Stimulated activated CD4-positive, alpha-beta T cell treated with anti-CD3 and anti-CD28 coated beads, Interleukin-2, amount 100 ng/mL, for 4 hours (primary cell): ENCODE data around the gene LAT.

ENCODE experiments used
- DNase-seq: peaks from one replicate; pipeline ENCODE4 v3.0.0-alpha.2; 2020; ENCODE audit warnings: low read depth

The LAT gene

DNA sequence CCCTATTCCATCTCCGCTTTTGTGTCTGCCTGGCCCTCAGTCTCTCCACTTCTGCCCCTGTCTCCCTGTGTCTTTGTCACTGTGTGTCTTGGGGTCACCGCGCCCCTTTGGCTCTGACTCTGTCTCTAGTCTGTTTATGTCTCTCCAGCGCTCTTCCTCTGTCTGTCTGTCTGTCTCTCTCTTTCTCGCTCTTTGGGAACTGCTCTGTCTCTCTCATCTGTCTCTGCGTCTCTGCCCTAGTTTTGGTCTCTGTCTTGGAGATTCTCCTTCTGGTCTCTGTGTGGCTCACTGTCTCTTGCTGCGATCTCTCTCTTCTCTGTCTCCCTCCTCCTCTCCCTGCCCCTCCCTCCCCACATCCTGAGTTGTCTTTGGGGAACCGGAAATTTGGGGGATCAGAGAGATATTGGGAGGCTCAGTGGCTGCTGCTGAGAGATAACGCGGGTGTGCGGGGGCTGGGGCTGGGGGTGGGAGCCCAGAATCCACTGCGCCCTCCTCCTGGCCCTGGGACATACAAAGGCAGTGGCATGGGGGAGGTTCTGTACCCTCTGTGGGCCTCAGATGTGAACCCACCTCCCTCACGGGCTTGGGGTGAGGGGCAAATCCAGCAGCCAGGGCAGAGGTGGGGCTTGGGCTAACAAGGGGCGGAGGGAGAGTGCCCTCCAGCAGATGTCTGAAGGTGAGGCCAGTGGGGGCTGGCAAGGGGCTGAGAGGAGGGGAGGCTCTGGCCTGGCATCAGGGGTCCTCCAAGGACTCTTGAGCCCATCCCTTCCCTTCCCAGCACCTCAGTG, 24.4 kb downstream of the LAT start:
- no peak for DNase-seq

- DNase-seq, result no peak
These were observed 24.9 kb downstream of the LAT start for GRCh38 chr16:29009838-29010166.

GRCh38 chr16:29011112-29011511, 26.3 kb downstream of the LAT start:
- DNase-seq, result no peak

DNA sequence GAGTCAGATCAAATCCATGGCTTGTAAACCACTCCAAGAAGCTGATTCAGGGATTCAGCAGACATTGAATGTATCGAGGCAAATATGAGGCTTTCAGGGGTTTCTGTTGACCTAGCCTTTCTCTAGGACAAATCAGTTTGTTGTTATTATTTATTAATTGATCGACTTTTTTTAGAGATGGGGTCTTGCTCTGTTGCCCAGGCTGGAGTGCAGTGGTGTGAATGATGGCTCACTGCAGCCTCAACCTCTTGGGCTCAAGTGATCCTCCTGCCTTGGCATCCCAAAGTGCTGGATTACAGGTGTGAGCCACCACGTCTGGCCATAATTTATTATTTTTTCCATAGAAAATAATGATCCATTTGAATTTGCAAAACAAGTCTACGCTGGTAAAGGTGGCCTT, 27.0 kb downstream of the LAT start:
- no peak for DNase-seq

DNA sequence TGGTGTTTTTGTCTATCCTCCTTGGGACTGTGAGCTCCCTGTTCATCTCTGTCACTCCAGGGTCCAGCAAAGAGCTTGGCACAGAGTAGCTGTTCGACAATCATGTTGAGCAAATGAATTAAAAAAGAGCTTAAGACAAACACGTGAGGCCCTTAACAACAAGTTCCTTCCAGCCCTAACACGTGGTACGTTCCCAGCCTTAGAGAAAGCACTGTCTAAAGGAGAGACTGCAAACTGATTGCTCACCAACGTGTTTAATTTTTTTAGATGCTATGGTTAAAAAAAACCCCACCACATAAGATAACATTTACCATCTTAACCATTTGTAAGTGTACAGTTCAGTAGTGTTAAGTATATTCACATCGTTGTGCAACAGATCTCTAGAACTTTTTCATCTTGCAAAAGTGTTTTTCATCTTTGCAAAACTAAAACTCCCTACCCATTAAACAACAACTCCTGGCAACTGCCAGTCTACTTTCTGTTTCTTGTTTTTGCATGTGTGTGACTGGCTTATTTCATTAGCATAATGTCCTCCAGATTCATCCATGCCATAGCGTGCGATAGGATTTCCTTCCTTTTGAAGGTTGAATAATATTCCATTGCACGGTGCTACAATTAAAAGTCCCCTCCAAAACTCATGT, 28.2 kb downstream of the LAT start:
- DNase-seq, result no peak

DNA sequence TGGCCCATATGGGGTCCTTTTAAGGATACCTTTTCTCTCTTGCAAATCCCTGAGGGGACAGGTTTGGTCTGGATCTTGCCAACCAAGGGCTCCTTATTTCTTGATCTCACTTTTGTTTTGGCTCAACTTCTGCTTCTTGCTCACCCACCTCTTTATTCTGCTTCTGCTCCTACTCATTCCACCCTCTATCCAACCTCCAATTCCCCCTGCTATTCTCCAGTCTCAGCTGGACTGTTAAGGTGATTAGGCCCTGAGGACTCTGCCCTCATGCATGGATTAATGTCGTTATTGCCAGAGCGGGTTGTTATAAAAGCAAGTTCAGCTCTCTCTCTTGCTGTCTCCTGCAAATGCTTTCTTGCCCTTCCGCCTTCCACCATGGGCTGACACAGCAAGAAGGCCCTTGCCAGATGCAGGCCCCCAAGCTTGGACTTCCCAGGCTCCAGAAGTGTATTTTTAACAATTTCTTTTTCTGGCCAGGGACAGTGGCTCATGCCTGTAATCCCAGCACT, 29.8 kb downstream of the LAT start:
- no peak for DNase-seq

GRCh38 chr16:29022196-29022595, 37.3 kb downstream of the LAT start:
- DNase-seq, result no peak

- no peak for DNase-seq
These were observed 38.7 kb downstream of the LAT start for GRCh38 chr16:29023279-29024277.

- no peak for DNase-seq
These were observed 39.4 kb downstream of the LAT start for GRCh38 chr16:29024278-29024677.

GRCh38 chr16:29025218-29025617, 40.4 kb downstream of the LAT start:
- no peak for DNase-seq

DNA sequence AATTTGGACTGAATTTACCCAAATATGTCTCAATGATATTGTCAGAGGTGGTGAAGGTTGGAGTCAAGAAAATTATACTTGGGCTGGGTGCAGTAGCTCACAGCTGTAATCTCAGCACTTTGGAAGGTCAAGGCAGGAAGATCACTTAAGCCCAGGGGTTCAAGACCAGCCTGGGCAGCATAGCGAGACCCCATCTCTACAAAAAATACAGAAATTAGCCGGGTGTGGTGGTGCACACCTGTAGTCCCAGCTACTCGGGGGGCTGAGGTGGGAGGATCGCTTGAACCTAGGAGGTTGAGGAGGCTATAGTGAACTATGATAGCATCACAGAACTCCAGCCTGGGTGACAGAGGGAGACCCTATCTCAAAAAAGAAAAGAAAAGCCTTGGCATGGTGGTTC, 40.9 kb downstream of the LAT start:
- DNase-seq, result no peak

GRCh38 chr16:29028457-29029167, 43.8 kb downstream of the LAT start:
- no peak for DNase-seq

- DNase-seq, result peak; percentile 92
These were observed 44.5 kb downstream of the LAT start for GRCh38 chr16:29029168-29029994.

DNA sequence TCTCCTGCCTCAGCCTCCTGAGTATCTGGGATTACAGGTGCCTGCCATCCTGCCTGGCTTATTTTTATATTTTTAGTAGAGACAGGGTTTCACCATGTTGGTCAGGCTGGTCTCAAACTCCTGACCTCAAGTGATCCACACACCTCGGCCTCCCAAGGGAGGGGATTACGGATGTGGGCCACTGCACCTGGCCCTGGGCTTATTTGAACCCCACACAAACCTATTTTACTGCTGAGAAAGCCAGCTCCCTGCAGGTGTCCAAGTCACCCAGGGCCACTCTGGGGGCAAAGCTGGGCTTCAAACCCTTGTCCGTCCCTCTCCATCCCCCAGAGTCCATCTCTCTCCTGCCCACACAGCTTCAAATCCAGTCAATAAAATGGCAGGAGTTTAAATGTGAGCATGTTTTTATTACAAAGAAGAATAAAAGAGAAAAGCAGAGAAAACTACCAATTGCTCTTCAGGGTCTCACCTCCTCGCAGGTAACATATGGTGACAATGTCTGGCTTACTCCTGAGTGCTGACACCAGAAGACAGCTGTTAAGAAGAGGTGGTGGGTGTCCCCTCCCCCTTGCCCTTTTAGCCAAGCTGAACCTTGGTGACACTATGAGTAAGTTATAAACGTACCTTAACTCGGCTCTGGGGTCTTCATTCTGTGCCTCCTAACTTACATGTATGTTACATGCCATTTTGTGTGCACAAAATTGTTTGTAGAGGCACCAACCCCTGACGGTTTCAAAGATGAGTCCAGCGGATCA, 45.4 kb downstream of the LAT start:
- no peak for DNase-seq
